GM21576 (cell line): ENCODE results near the gene PRRC2B.
"Not testable (repeated sequence)": the region's sequence is repeated elsewhere in the genome, so short reads cannot be mapped to it uniquely, and the experiment has no call there.

Source experiments
- ATAC-seq: cut with Tn5 transposase; IDR thresholded peaks from one replicate; pipeline ENCODE4 v1.9.1; 2021; ENCODE audit warnings: mild to moderate bottlenecking, moderate library complexity; ENCODE audit not compliant: unreplicated experiment

The PRRC2B gene

GRCh38 chr9:131385296-131385695, 8.6 kb upstream of the PRRC2B start:
- no peak for ATAC-seq

- ATAC-seq: no peak
Measured at GRCh38 chr9:131386281-131386680, 7.6 kb upstream of the PRRC2B start.

GRCh38 chr9:131387394-131387793, 6.5 kb upstream of the PRRC2B start:
- no peak for ATAC-seq

GRCh38 chr9:131391020-131391419, 2.9 kb upstream of the PRRC2B start:
- no peak for ATAC-seq

- no peak for ATAC-seq
Measured at GRCh38 chr9:131391504-131391903, 2.4 kb upstream of the PRRC2B start.

- no peak for ATAC-seq
Measured at GRCh38 chr9:131394464-131395156, 724 bp downstream of the PRRC2B start.

- no peak for ATAC-seq
Measured at GRCh38 chr9:131395157-131396098, 1.5 kb downstream of the PRRC2B start.

GRCh38 chr9:131396099-131396479, 2.2 kb downstream of the PRRC2B start:
- not testable (repeated sequence) for ATAC-seq

GRCh38 chr9:131396626-131397025, 2.7 kb downstream of the PRRC2B start:
- ATAC-seq: no peak

- no peak for ATAC-seq
Measured at GRCh38 chr9:131397100-131397790, 3.4 kb downstream of the PRRC2B start.

GRCh38 chr9:131398204-131398603, 4.3 kb downstream of the PRRC2B start:
- ATAC-seq: no peak

GRCh38 chr9:131399972-131400371, 6.1 kb downstream of the PRRC2B start:
- ATAC-seq: no peak

GRCh38 chr9:131400627-131401026, 6.7 kb downstream of the PRRC2B start:
- ATAC-seq: no peak

GRCh38 chr9:131402073-131402472, 8.2 kb downstream of the PRRC2B start:
- ATAC-seq: no peak

GRCh38 chr9:131402738-131403492, 9.0 kb downstream of the PRRC2B start:
- no peak for ATAC-seq

GRCh38 chr9:131403493-131403773, 9.5 kb downstream of the PRRC2B start:
- ATAC-seq: no peak

GRCh38 chr9:131404581-131404980, 10.7 kb downstream of the PRRC2B start:
- ATAC-seq: no peak

- no peak for ATAC-seq
Measured at GRCh38 chr9:131404987-131405386, 11.1 kb downstream of the PRRC2B start.

GRCh38 chr9:131405428-131405827, 11.5 kb downstream of the PRRC2B start:
- ATAC-seq: no peak

- ATAC-seq: no peak
Measured at GRCh38 chr9:131405858-131406537, 12.1 kb downstream of the PRRC2B start.
